ENCODE measurements around the gene PTPN23.

The PTPN23 gene

DNA sequence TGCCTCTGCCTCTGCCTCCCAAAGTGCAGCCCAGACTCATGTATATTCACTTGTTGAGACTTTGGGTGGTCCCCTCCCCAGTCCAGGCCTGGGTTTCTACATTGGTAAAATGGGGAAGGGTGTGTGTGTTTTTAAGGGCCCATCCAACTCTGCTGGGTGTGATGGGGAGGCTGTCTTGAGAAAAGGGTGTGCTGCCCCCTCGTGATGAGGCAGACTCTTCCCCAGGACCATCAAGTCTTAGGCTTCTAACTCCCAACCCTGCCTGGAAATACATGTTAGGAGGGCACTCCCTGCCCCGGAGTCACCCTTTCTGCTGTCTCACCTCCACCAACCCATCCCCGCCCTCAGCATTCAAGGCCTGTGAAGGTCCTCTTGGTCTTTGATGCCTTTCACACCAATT lies 4.4 kb upstream of the PTPN23 start:
- DNase-seq = no peak

DNA sequence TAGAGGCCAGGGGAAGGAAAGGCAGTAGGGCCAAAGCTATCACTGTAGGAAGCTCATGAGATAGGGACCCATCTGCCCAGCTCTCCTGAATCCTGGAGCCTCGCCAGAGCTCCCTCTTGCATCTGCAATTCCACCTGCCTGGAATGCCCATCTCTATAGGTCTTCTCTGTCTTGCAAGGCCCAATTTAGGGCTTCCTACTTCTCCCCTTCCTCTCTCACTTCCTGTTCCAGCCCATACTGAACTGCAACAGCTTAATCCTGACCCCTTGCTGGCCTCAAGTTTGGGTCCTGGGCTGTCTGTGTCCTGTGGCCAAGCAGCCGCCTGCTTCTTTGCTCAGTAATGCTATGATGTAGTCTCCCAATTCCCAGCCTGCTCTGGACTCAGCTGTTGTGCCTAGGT lies 3.6 kb upstream of the PTPN23 start:
- no peak for DNase-seq

DNA sequence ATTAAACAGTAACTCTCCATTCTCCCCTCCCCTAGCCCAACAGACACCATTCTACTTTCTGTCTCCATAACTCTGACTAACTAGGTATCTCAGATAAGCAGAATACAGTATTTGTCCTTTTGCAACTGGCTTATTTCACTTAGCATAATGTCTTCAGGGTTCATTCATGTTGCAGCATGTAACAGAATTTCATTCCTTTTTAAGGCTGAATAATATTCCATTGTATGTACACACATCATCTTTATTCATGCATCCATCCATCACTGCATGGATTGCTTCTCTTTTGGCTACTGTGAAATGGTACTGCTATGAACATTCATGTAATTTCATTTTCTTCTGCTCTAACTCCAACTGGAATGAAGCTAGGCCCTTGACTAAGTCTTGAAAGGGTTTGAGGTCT lies 2.0 kb upstream of the PTPN23 start:
- DNase-seq = no peak

DNA sequence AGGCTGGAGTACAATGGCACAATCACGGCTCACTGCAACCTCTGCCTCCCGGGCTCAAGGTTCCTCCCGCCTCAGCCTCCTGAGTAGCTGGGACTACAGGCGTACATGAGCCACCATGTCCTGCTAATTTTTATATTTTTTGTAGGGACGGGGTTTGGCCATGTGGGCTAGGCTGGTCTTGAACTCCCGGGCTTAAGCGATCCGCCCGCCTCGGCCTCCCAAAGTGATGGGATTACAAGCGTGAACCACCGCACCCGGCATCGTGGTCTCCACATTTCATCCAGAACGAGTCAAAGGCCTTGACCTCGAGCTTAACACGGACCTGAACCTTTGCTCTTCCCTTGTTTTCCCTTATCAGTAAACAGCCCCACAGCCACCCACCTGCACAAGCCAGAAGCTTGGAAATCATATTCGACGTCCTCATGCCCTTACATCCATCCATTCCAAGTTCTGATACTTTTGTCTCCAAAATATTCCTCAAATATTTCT lies 1.4 kb upstream of the PTPN23 start:
- no peak for DNase-seq

DNA sequence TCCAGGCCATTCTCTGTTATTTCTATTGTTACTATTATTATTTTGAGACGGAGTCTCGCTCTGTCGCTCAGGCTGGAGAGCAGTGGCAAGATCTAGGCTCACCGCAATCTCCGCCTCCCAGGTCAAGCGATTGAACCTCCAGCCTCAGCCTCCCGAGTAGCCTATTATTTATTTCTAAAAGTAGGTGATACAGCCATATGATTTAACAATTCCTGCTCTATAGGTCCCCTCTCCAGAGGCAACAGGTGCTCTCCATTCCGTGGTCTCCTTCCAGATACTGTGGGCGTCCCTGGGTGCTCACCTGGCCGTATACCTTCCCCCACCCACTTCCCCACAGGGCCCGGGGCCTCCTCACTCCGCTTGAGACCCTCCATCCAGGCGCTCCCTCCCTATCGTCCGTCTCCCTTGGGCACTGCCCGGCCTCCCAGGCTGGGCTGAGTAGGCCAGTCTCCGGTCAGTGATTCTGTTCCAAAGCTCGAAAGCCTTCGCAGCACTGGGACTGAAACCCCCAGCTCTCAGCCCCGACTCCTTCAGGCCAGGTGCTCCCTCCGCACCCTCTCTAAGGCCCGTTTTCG lies 708 bp upstream of the PTPN23 start:
- no peak for DNase-seq

DNA sequence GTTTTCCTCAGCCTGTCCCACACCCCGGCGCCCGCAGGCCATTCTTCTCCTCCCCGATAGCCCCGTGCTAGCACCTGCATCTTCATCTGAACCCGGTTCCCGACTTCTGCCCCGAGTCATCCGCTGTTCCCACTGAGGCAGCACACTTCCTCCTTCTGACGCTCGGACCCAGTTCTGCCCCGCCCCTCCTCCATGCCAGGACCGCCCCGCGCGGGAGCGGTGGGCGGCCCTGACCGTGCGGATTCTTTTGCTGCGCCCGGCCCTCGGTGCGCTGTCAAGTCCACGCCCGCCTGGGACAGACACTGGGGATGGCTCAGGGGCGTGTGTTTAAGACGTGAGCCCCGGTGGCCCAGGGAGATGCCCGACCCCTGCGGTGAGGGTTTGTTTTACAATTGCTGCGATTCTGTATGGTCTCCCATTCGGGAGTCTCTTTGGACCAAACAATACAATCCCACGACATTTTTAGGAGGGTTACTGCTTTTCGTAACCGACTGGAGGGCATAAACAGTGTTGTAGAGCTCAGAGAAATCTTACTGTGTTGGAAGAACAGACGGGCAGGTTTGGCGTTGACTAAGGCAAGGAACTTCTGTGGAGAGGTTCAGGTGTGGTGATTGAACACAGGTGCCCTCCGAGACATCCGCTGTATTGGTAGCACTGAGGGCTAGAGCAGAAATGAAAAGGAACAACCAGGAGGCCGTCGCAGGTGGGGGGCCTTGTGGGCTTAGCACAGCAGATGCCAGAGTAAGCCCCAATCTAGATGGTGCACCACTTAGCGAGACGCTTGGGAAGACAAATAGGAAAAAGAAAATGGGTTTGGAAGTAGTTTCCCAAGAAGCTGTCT lies 716 bp downstream of the PTPN23 start:
- peak; percentile 15 to 31 for DNase-seq

DNA sequence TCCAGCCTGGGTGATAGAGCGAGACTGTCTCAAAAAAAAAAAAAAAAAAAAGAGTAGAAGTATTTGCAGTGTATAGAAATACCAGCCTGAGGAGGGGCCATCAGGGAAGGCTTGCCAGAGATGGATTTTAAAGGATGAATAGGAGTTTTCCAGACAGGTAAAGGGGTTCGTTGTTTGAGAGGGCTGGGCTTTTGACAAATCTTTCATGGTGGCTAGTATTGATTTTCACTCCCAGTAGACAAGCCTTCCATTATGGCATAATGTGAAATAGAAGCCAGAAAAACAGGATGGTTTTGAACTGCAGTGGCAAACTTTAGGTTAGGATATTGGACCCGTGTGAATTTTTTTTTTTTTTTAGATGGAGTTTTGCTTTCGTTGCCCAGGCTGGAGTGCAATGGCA lies 3.6 kb downstream of the PTPN23 start:
- DNase-seq = no peak

DNA sequence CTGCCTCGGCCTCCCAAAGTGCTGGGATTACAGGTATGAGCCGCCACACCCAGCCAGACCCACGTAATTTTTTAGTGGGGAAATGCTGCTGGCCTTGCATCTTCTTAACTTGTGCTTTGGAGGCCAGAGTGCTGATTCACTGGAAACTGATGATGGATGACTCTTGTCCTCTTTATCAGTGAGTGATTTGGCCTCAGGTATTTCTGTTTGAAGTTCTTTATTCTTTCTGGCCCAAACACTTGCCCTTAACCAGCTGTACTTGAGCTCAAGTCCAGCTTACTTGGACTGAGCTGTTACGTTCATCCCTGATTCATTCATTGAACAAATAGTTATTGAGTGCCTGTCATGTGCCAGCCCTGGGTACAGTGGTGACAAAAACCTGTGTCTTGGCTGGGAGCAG lies 4.2 kb downstream of the PTPN23 start:
- no peak for DNase-seq

DNA sequence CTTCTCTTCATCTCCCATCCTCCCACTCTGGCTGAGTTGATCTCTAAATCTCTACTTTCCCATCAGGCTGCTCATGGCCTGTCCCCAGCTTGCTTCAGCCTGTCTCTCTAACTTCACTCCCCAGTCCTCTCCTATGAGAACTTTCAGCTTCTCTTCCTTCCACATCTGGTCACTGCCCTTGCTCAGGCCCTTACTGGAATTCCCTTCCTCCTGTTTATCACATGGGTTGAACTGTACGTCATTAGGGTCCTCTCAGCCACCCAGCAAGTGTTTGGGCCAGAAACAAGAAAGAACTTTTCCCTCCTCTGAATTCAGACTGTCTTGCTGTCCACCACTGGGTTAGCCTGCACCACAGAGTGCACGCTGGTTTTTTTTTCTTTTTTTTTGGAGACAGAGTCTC lies 5.0 kb downstream of the PTPN23 start:
- no peak for DNase-seq

DNA sequence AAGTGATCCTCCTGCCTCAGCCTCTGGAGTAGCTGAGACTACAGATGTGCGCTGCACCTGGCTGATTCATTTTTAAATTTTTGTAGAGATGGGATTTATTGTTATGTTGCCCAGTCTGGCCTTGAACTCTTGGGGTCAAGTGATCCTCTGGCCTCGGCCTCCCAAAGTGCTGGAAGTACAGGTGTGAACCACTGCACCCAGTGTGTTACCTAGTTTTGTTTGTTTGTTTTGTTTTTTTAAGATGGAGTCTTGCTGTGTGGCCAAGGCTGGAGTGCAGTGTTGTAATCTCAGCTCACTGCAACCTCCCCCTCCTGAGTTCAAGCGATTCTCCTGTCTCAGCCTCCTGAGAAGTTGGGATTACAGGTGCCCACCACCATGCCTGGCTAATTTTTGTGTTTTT lies 12.1 kb downstream of the PTPN23 start:
- DNase-seq = no peak

DNA sequence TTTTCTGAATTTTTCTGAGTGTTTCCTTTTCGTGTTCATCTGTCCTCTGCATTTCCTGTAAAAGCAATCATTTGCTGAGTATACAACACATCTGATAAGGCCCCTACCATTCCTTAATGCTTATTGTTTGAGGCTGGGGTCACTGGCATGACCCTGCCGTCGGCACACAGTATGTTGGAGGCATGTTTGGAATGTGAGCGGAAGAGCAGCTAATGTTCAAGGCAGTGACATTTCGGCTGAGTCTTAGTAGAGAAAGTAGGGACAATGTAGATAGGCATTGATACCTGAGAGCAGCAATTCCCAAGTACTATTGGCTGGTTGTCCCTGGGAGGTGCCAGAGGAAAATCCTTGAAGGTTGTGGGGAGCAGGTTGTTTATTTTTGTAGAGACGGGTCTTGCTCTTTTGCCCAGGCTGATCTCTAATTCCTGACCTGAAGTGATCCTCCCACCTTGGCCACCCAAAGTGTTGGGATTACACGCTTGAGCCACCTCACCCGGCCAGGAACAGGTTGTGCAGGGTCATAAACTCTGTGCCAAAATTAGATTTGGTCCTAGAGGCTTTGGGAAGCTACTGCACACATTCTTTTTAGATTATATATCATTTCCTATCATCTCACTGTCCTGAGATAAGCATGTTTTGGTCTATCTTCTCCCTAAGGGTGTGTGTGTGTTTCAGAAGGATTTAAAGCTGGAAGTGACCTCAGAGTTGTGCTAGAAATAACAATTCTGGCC lies 13.5 kb downstream of the PTPN23 start:
- no peak for DNase-seq

DNA sequence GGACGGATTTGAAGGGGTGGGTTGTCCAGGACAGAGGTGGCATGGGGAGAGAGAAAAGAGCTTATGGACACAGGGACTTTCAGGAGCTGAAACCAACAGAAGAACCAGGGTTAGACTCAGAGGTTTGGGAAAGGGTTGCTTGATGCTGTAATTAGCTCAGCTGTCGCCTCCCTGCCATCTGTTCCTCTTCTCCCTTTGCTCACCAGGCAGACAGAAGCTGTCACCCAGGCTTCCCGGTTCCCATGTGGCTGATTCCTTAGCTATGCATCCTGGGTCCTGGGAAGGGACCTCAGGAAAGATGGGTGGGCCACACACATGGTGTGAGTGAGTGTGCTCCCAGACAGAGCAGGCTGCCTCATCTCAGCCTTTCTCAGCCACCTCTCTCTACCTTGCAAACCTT lies 14.1 kb downstream of the PTPN23 start:
- DNase-seq = no peak

DNA sequence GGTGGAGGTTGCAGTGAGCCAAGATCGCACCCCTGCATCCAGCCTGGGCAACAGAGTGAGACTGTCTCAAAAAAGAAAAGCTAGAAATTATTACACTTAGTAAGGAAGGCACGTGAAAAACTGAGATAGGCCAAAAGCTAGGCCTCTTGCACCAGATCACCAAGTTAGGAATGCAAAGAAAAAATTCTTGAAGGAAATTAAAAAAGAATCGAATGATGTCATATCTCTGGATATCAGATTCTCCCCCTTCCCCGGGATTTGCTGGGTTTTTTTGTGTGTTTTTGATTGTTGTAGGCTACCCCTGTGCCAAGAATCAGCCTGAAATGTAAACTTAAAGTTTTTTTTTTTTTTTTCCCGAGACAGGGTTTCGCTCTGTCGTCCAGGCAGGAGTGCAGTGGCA lies 17.4 kb downstream of the PTPN23 start:
- DNase-seq = no peak

DNA sequence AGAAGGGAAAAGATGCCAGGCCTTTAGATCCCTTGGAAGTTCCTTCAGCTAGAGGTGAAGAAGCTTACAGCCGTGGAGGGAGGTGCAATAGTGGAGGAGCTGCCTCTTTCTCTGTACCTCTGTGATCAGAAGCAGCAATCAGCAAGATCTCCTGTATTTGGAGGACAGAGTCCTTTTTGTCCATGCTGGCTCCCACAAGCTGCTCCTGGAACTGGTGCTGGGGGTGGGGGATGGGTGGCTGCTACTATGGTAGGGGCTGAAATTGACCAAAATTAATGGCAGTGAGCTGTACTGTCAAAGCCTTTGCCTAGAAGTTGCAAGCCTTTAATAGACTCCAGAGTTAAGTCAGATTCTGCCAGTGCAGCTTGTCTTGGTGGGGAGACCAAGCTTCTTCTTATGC lies 18.2 kb downstream of the PTPN23 start:
- no peak for DNase-seq

DNA sequence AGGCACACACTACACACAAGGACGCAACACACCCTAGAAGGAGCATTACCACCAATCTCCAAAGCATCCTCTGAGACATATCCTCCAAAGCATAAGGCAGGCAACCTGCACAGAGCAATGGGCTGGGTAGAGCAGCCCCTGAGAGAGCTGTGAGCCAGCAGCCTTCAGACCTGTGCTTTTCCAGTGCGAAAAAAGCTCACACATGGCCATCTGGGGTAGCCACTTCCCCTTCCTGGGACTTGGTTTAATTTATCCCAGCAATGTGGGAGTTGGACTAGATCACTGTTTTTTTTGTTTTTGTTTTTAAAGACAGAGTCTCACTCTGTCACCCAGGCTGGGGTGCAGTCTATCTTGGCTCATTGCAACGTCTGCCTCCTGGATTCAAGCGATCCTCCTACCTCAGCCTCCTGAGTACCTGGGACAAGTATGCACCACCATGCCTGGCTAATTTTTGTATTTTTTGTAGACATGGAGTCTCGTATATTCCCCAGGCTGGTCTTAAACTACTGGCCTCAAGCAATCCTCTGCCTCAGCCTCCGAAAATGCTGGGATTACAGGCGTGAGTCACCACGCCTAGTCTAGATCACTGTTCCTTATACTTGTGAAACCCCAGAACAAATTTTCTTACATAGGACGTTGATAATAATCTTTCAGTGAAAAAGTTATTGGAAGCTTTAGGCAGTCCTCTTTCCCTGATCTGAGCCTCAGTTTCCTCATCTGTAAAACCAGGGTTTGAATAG lies 18.9 kb downstream of the PTPN23 start:
- no peak for DNase-seq

DNA sequence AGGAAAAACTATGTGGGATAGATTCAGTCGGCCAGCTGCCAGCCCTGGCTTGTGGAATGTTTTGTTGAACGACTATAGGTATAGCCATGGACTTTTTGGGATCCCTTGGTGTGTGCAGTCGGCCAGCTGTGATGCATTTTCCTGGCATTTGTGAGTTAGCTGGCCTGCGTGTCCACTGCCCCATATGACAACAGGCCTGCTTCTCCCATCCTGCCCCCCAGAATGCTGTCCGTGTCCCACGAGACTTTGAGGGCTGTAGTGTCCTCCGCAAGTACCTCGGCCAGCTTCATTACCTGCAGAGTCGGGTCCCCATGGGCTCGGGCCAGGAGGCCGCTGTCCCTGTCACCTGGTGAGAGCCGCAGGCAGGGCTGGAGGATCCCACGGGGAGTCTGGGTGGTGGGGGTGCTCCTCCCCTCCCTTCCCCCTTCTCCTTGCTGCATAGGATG lies 23.6 kb downstream of the PTPN23 start:
- DNase-seq = no peak

DNA sequence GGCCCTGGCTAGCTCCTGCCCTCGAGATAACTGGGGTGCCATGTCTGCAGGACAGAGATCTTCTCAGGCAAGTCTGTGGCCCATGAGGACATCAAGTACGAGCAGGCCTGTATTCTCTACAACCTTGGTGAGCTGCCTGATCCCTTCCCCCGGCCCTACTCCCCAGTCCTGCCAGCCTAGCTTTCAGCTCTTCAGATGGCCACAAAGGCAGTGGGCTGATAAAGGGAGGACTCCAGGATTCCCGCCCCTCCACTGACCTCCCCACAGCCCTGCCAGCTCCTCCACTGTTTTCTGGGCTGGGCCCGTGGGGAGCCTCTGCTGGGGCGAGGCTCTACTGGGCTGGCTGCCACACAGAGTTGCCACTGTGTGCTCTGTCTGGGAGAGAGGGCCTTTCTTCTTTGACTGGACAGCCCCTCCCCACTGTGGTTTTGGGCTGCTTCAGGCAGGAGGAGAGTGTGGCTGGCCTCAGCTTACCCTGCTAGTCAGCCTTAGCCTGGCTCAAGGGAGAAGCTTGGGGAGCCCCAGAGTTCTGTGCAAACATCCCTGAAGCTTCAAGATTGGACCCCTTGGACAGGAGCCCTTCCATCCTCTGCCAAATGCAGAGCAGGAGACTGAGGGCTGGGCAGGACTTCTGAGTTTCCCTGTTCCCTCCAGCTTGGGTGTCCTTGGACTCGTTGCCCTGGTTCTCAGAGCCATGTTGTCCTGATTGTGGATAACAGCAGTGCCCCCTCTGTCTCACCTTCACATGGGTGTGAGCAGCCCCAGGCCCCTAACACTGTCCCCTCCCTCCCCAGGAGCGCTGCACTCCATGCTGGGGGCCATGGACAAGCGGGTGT lies 24.4 kb downstream of the PTPN23 start:
- no peak for DNase-seq

DNA sequence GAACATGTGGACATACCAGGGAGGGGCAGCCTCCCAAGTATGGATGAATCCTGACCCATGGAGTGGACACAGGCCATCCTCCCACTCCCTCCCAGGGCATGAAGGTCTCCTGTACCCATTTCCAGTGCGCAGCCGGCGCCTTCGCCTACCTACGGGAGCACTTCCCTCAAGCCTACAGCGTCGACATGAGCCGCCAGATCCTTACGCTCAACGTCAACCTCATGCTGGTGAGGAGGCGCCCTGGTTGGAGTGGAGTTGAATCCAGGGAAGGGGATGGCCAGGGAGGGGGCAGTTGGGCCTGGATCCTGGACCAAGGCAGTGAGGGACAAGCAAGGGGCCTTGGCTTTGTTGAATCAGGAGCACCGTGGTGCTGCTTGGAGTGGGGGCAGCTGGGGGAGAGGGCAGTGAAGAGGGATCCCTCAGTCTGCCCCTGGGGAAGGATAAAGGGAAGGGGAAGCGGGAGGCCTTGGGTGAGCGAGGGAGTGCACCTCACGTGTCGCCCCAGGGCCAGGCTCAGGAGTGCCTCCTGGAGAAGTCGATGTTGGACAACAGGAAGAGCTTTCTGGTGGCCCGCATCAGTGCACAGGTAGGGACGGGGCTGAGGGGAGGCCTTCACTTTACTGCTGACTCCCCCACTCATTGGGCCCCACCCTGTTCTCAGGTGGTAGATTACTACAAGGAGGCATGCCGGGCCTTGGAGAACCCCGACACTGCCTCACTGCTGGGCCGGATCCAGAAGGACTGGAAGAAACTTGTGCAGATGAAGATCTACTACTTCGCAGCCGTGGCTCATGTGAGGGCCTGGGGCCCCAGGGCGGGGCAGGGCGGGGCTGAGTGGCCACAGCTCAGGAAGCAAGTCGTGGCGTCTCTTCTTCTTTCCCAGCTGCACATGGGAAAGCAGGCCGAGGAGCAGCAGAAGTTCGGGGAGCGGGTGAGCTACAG lies 25.3 kb downstream of the PTPN23 start:
- DNase-seq = no peak

DNA sequence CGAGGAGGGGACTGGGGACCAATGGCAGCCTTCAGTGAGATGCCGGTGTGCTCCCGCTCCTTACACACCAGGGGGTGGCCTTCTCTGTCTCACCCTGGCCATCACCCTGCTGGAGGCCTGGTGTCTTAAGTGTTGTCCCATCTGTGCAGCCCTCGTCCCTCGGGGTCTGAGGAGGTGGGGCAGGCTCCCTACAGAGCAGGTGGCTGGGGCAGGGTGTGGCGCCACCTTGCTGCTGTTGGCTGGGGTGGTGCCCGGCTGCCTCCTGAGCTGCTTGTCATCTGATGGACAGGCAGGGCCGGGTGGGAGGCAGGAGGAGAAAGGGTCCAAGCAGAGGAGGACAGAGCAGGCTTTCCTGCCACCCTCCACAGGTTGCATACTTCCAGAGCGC lies 25.9 kb downstream of the PTPN23 start:
- DNase-seq = no peak

DNA sequence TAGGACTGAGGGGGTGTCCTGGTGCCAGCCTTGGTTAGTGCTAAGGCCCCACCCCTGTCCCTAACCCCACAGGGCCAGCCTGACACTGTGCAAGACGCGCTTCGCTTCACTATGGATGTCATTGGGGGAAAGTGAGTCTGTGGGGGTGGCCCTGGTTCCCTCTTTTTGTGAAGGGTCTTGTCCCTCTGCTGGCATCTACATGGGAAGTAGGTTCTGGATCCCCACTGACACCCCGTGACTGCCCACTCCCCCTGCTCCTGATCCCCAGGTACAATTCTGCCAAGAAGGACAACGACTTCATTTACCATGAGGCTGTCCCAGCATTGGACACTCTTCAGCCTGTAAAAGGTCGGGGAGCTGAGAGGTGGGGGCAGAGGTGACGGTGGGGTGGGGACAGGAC lies 26.4 kb downstream of the PTPN23 start:
- DNase-seq = no peak
